Large intestine (tissue), 3 donors: ENCODE results near the gene PI4KA. TPM values are rescaled to one million over a fixed set of nuclear protein-coding genes. Genes with fewer than 3 reads are reported as not detected.
"Not testable (repeated sequence)": the region's sequence is repeated elsewhere in the genome, so short reads cannot be mapped to it uniquely, and the experiment has no call there.

Source experiments
- DNase-seq, 2 donors: peaks; one replicate each; pipeline versions ENCODE4 v3.0.0 to v3.0.0-alpha.2; 2013
- H3K27ac ChIP-seq: one replicate; pipeline ENCODE4 v1.5.1; 2013; ENCODE audit warnings: low read length
- H3K27me3 ChIP-seq: 2 replicates; pipeline ENCODE4 v1.6.1; 2013; ENCODE audit warnings: low read length; ENCODE audit not compliant: control insufficient read depth, insufficient read depth
- H3K36me3 ChIP-seq: 2 replicates; pipeline ENCODE4 v1.6.1; 2013; ENCODE audit warnings: low read length; ENCODE audit not compliant: control insufficient read depth, insufficient read depth
- H3K4me1 ChIP-seq: one replicate; pipeline ENCODE4 v1.6.1; 2013; ENCODE audit warnings: low read length; ENCODE audit not compliant: control insufficient read depth, insufficient read depth
- H3K4me3 ChIP-seq: one replicate; pipeline ENCODE4 v1.5.1; 2013; ENCODE audit warnings: low read length
- H3K9me3 ChIP-seq: one replicate; pipeline ENCODE4 v1.6.1; 2013; ENCODE audit warnings: mild to moderate bottlenecking, low read depth, low read length, moderate library complexity; ENCODE audit not compliant: control insufficient read depth
- WGBS: methylation state at CpG from one replicate; pipeline ENCODE4 v1.1.5; 2013; ENCODE audit warnings: low lambda C conversion rate; ENCODE audit not compliant: insufficient coverage; 5-methylcytosine and 5-hydroxymethylcytosine counted together
- polyA plus RNA-seq: library from polyadenylated mRNA; unstranded; fragments of 120-200 nt; gene quantifications from one replicate; pipeline ENCODE4 v1.2.1, GENCODE V29; 2013

The PI4KA gene
- polyA plus RNA-seq, 1 donor = 79.8 TPM

DNA sequence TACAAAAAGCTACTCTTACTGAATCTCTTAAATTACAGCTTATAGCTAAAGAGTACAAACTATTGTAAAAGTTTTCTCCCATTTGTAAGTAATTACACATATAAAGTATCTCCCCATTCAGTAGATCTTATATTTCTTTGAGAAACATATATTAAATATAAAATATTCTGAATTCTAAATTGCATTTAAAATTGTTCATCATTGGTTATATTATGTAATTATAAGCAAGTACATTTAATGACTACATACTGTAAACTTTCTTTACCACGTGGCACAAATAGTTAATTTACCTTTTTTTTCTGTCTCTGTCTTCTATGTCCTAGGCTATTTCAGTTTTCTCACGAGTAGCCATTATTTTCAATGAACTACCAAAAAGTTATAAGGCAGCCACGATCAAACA, 185.9 kb downstream of the PI4KA start:
- WGBS = 66% methylated on average over 3 of the region's 3 CpGs
- Histone ChIP-seq H3K27me3 (peaks cover 17% of the 10 kb centered on the region), H3K27ac (no peak overlapping the region), H3K4me3 (no peak overlapping the region), H3K4me1 (no peaks in the 10 kb centered on the region), H3K9me3 (no peaks in the 10 kb centered on the region), H3K36me3 (no peaks in the 10 kb centered on the region)
- no peak for DNase-seq

DNA sequence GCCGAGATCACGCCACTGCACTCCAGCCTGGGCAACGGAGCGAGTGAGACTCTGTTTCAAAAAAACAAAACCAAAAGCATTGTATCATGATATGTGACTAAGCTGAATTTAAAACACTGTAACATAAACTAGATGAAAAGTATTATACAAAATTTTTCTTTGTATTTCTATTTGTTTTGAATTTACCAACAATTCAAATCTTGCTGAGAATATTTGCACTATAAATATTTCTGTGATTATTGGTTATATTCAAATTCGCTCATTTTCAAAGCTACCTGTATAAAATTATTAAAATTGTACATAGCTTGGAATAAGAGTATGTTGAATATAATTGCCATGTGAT, 186.6 kb downstream of the PI4KA start:
- 100% methylated on average over 1 of the region's 5 CpGs for WGBS
- H3K4me1 ChIP-seq = no peaks in the 10 kb centered on the region
- DNase-seq = no peak
- H3K27ac ChIP-seq = no peak overlapping the region
- H3K27me3 ChIP-seq = peaks cover 17% of the 10 kb centered on the region
- H3K4me3 ChIP-seq = no peak overlapping the region
- no peaks in the 10 kb centered on the region for H3K36me3 ChIP-seq
- no peaks in the 10 kb centered on the region for H3K9me3 ChIP-seq

- H3K27ac ChIP-seq = no peak overlapping the region
- no peak for DNase-seq
- no peaks in the 10 kb centered on the region for H3K36me3 ChIP-seq
- no peaks in the 10 kb centered on the region for H3K9me3 ChIP-seq
- 100% methylated on average over 1 of the region's 6 CpGs for whole genome bisulfite sequencing
- H3K4me3 ChIP-seq = no peak overlapping the region
- peaks cover 17% of the 10 kb centered on the region for H3K27me3 ChIP-seq
- H3K4me1 ChIP-seq = no peaks in the 10 kb centered on the region
Measured at GRCh38 chr22:20671409-20672081, 187.1 kb downstream of the PI4KA start.

DNA sequence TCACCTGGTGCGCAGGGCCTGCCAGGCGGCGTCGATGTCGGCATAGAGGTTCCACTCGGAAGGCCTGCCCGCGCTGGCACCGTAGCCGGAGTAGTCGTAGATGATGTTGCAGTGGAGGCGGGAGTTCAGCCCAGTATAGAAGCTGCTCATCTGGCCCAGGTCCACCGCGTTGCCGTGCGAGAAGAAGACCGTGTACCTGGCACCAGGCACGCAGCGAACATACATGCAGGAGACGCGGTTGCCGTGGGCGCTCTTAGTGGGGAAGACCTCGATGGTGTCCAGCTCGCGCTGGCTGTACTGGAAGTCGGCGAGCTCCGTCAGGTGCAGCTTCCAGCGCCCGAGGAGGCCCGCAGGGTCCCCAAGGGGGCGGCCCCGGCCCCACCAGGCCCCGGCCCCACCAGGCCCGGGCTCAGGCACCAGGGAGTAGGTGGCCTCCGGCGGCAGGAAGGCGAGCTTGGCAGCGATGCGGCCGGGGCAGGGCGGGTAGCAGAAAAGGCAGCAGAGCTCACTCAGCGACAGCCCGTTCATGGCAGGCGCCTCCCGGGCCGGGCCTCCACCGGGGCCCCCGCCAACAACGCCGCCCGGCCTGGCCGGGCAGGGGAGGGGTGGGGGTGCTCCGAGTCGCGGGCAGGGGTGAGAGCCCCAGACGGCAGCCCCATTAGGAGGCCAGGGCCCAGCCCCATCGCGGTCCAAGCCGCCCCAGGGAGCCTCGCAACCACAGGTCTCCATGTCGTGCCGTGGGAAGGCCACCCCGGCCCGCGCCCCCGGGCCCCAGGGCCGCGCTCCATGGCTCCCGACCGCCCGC, 188.0 kb downstream of the PI4KA start:
- peaks cover 17% of the 10 kb centered on the region for H3K27me3 ChIP-seq
- not testable (repeated sequence) for H3K9me3 ChIP-seq, H3K27ac ChIP-seq, H3K4me3 ChIP-seq, H3K36me3 ChIP-seq, DNase-seq, H3K4me1 ChIP-seq
- WGBS = no CpG with 5 or more reads among the region's 73 CpGs

GRCh38 chr22:20669884-20670283, 188.7 kb downstream of the PI4KA start:
- H3K27me3 ChIP-seq = peaks cover 12% of the 10 kb centered on the region
- not testable (repeated sequence) for H3K27ac ChIP-seq, H3K4me1 ChIP-seq, H3K4me3 ChIP-seq, DNase-seq, H3K9me3 ChIP-seq, H3K36me3 ChIP-seq
- no CpG with 5 or more reads among the region's 13 CpGs for WGBS

DNA sequence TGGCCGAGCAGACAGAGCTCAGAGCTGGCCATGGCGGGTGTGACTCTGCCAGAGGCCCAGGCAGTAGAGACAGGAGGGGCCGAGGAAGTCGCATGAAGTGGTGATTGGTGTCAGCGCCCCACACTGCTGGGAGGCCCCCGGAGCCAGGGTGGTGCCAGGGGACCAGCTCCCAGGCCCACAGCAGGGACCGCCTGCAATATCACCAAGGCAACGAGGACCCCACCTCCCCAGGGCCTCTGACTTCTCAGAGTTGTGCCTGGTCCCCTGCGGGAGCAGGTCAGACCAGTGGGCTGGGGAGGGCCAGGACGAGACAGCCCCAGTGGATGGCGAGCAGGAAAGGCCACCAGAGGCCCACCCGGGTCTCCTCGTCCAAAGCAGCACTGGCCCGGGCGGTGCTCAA, 189.1 kb downstream of the PI4KA start:
- H3K27ac ChIP-seq, DNase-seq, H3K9me3 ChIP-seq, H3K4me1 ChIP-seq, H3K4me3 ChIP-seq, H3K36me3 ChIP-seq: not testable (repeated sequence)
- WGBS = no CpG with 5 or more reads among the region's 15 CpGs
- peaks cover 11% of the 10 kb centered on the region for H3K27me3 ChIP-seq

- H3K4me3 ChIP-seq, H3K36me3 ChIP-seq, H3K4me1 ChIP-seq, DNase-seq, H3K27ac ChIP-seq, H3K9me3 ChIP-seq: not testable (repeated sequence)
- H3K27me3 ChIP-seq = peaks cover 12% of the 10 kb centered on the region
- WGBS = no CpG with 5 or more reads among the region's 13 CpGs
Measured at GRCh38 chr22:20668769-20669168, 189.8 kb downstream of the PI4KA start.

GRCh38 chr22:20668226-20668625, 190.4 kb downstream of the PI4KA start:
- WGBS = no CpG with 5 or more reads among the region's 27 CpGs
- not testable (repeated sequence) for H3K4me3 ChIP-seq, H3K4me1 ChIP-seq, H3K36me3 ChIP-seq, H3K9me3 ChIP-seq, DNase-seq, H3K27ac ChIP-seq
- H3K27me3 ChIP-seq = peaks cover 11% of the 10 kb centered on the region

- not testable (repeated sequence) for H3K4me1 ChIP-seq, DNase-seq, H3K4me3 ChIP-seq, H3K9me3 ChIP-seq, H3K36me3 ChIP-seq, H3K27ac ChIP-seq
- WGBS = 100% methylated on average over 1 of the region's 27 CpGs
- peaks cover 11% of the 10 kb centered on the region for H3K27me3 ChIP-seq
Measured at GRCh38 chr22:20667548-20667947, 191.1 kb downstream of the PI4KA start.

DNA sequence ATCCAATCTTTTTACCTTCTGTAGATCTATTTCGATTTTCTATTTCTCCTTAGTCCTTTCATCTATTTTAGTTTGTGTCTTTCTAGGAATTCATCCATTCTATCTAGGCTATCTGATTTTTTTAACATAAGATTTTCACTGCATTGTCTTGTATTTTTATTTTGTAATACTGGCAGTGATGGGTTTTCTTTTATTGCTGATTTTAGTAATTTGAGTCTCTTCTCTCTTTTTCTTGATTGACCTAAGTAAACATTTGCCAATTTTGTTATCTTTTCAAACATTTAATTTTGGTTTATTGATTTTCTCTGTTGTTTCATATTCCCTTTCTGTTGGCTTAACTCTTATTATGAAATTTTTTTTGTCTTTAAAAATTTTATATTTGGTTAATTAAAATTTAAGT, 192.1 kb downstream of the PI4KA start:
- H3K27me3 ChIP-seq = peaks cover 7% of the 10 kb centered on the region
- 92% methylated on average over 1 of the region's 1 CpG for WGBS
- no peak for DNase-seq
- H3K4me3 ChIP-seq = no peak overlapping the region
- no peak overlapping the region for H3K27ac ChIP-seq
- peaks cover 3% of the 10 kb centered on the region for H3K9me3 ChIP-seq
- H3K36me3 ChIP-seq = no peaks in the 10 kb centered on the region
- H3K4me1 ChIP-seq = no peaks in the 10 kb centered on the region

DNA sequence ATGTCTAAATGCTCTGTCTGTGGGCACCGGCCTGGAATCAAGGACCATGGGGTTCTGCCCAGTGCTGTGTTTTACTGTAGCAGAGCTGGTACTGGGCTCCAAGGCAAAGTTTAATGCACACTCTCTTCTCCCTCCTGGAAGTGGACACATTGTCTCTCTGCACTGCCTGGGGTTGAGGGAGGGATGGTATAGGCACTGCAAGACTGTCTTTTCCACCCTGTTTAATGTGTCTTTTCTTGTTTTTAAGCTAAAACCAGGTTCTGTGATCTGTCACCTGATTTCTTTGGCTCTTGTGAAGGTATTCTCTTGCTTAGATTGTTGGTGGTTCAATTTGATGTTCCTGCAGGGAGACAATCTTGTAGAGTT, 194.0 kb downstream of the PI4KA start:
- Histone ChIP-seq H3K27me3 (peaks cover 2% of the 10 kb centered on the region), H3K9me3 (peaks cover 3% of the 10 kb centered on the region), H3K27ac (no peak overlapping the region), H3K36me3 (no peaks in the 10 kb centered on the region), H3K4me1 (no peaks in the 10 kb centered on the region), H3K4me3 (no peak overlapping the region)
- no peak for DNase-seq
- no CpG with 5 or more reads among the region's 1 CpG for WGBS
